HEK293 (cell line): ENCODE data around the gene GAST.
A peak's percentile ranks its signal among the peaks of the same experiment; 100 is the strongest.

Experiments used
- PATZ1 ChIP-seq: fragments of 450-650 bp; formaldehyde crosslinking; IDR thresholded peaks from 2 replicates; pipeline ENCODE4 v1.5.1; 2016; ENCODE audit warnings: missing biosample characterization, missing genetic modification characterization
- RBAK ChIP-seq: fragments of 450-650 bp; formaldehyde crosslinking; IDR thresholded peaks from 2 replicates; pipeline ENCODE4 v1.5.1; 2016; ENCODE audit warnings: missing biosample characterization, missing genetic modification characterization
- SCRT2 ChIP-seq: fragments of 450-650 bp; formaldehyde crosslinking; IDR thresholded peaks from 2 replicates; pipeline ENCODE4 v1.5.1; 2016; ENCODE audit warnings: missing biosample characterization, missing genetic modification characterization
- SP7 ChIP-seq: fragments of 450-650 bp; formaldehyde crosslinking; IDR thresholded peaks from 2 replicates; pipeline ENCODE4 v1.5.1; 2016; ENCODE audit warnings: missing biosample characterization, missing genetic modification characterization
- TSHZ1 ChIP-seq: fragments of 450-650 bp; formaldehyde crosslinking; IDR thresholded peaks from 2 replicates; pipeline ENCODE4 v1.5.1; 2016; ENCODE audit warnings: missing biosample characterization, missing genetic modification characterization, borderline replicate concordance
- ZBTB26 ChIP-seq: fragments of 450-650 bp; formaldehyde crosslinking; optimal IDR thresholded peaks from 2 replicates; pipeline ENCODE3; 2016; ENCODE audit warnings: missing biosample characterization, mild to moderate bottlenecking, missing genetic modification characterization
- ZBTB48 ChIP-seq: fragments of 450-650 bp; formaldehyde crosslinking; IDR thresholded peaks from 2 replicates; pipeline ENCODE4 v1.5.1; 2016; ENCODE audit warnings: missing biosample characterization, missing genetic modification characterization
- ZFHX2 ChIP-seq: fragments of 450-650 bp; formaldehyde crosslinking; conservative IDR thresholded peaks from 2 replicates; pipeline ENCODE4 v1.5.1; 2016; ENCODE audit warnings: missing biosample characterization, missing genetic modification characterization
- ZNF114 ChIP-seq: fragments of 450-650 bp; formaldehyde crosslinking; IDR thresholded peaks from 2 replicates; pipeline ENCODE4 v1.5.0; 2017; ENCODE audit warnings: missing biosample characterization, missing genetic modification characterization
- ZNF121 ChIP-seq: fragments of 450-650 bp; formaldehyde crosslinking; IDR thresholded peaks from 2 replicates; pipeline ENCODE4 v1.5.1; 2016; ENCODE audit warnings: missing biosample characterization, missing genetic modification characterization
- ZNF140 ChIP-seq: fragments of 450-650 bp; formaldehyde crosslinking; IDR thresholded peaks from 2 replicates; pipeline ENCODE4 v1.5.1; 2016; ENCODE audit warnings: missing biosample characterization, missing genetic modification characterization
- ZNF184 ChIP-seq: fragments of 450-650 bp; IDR thresholded peaks from 2 replicates; pipeline ENCODE4 v1.5.1; 2018; ENCODE audit warnings: missing biosample characterization, mild to moderate bottlenecking, missing genetic modification characterization
- ZNF19 ChIP-seq: fragments of 450-650 bp; formaldehyde crosslinking; IDR thresholded peaks from 2 replicates; pipeline ENCODE4; 2016; ENCODE audit warnings: missing biosample characterization, missing genetic modification characterization, low read depth
- ZNF2 ChIP-seq: fragments of 450-650 bp; formaldehyde crosslinking; IDR thresholded peaks from 2 replicates; pipeline ENCODE4 v1.5.1; 2016; ENCODE audit warnings: missing biosample characterization, missing genetic modification characterization
- ZNF311 ChIP-seq: fragments of 450-650 bp; formaldehyde crosslinking; IDR thresholded peaks from 2 replicates; pipeline ENCODE4 v1.5.1; 2017; ENCODE audit warnings: missing biosample characterization, missing genetic modification characterization, borderline replicate concordance
- ZNF366 ChIP-seq: fragments of 450-650 bp; formaldehyde crosslinking; conservative IDR thresholded peaks from 2 replicates; pipeline ENCODE4 v1.5.1; 2016; ENCODE audit warnings: missing biosample characterization, missing genetic modification characterization
- ZNF37A ChIP-seq: fragments of 450-650 bp; IDR thresholded peaks from 2 replicates; pipeline ENCODE4 v1.5.1; 2018; ENCODE audit warnings: missing biosample characterization, missing genetic modification characterization
- ZNF426 ChIP-seq: fragments of 450-650 bp; formaldehyde crosslinking; IDR thresholded peaks from 2 replicates; pipeline ENCODE4 v1.5.1; 2017; ENCODE audit warnings: missing biosample characterization, missing genetic modification characterization, mild to moderate bottlenecking, inconsistent platforms, moderate library complexity
- ZNF513 ChIP-seq: fragments of 450-650 bp; IDR thresholded peaks from 2 replicates; pipeline ENCODE4 v1.5.1; 2018; ENCODE audit warnings: missing biosample characterization, missing genetic modification characterization
- ZNF514 ChIP-seq: fragments of 450-650 bp; formaldehyde crosslinking; IDR thresholded peaks from 2 replicates; pipeline ENCODE4 v1.5.1; 2016; ENCODE audit warnings: missing biosample characterization, missing genetic modification characterization
- ZNF560 ChIP-seq: fragments of 450-650 bp; formaldehyde crosslinking; IDR thresholded peaks from 2 replicates; pipeline ENCODE4 v1.5.1; 2017; ENCODE audit warnings: missing biosample characterization, missing genetic modification characterization, borderline replicate concordance
- ZXDB ChIP-seq: fragments of 450-650 bp; formaldehyde crosslinking; IDR thresholded peaks from 2 replicates; pipeline ENCODE4 v1.5.1; 2016; ENCODE audit warnings: missing biosample characterization, missing genetic modification characterization
- TF ChIP-seq, protein P1 (sequence below): fragments of 450-650 bp; formaldehyde crosslinking; IDR thresholded peaks from 2 replicates; pipeline ENCODE4 v1.5.1; 2016; ENCODE audit warnings: missing biosample characterization, missing genetic modification characterization

GAST gene

DNA sequence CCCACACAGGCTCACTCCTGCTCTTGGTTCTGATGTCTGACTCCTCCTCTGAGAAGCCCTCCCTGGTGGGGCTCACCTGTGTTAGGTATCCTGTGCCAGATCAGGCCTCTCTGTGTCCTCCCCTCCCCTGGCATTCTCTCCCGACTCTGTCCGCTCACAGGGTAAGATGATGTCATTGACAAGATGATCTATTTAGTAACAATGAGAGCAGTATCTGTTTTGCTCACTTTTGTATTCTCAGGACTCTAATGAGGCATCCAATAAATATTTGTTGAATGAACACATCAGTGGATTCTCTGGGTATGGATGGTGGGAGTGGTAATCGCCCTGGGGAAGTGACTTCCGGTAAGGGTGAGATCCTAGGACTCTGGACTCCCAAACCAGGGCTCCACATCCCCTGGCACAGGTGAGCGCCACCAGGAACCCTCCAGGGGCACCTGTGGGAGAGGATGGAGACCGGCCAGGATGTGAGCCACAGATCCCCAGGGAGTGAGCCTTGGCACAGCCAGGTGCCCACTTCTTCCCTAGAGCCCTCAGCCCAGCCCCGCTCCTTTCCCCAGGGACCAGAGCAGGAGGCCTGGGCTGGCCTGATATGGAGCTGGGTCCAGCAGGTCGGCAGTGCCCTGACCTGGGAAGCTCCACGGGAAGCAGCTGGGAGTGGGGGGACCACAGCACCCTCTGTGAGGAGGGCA lies 27.7 kb downstream of the GAST start (continued):
- TF ChIP-seq ZNF184 (tag by site-specific recombination) (no peak; the same call in 1 of the 2 replicates), ZBTB26 (tag by site-specific recombination) (no peak), ZXDB (tag by site-specific recombination) (no peak), ZNF114 (no peak), ZNF426 (tag by site-specific recombination) (no peak), ZNF514 (tag by site-specific recombination) (no peak), ZNF37A (tag by site-specific recombination) (no peak), RBAK (tag by site-specific recombination) (no peak), ZNF366 (tag by site-specific recombination) (peak; percentile 53), ZNF513 (no peak), ZNF121 (tag by site-specific recombination) (no peak), PATZ1 (peak; percentile 58), ZNF560 (no peak), ZNF2 (tag by site-specific recombination) (no peak), TSHZ1 (tag by site-specific recombination) (0 out of 2 replicates have a peak, but pooled peaks have one; percentile 11), ZFHX2 (tag by site-specific recombination) (no peak), ZBTB48 (no peak), ZNF140 (no peak), SP7 (tag by site-specific recombination) (peak; percentile 31), ZNF19 (tag by site-specific recombination) (no peak), SCRT2 (tag by site-specific recombination) (0 out of 2 replicates have a peak, but pooled peaks have one; percentile 23), ZNF311 (tag by site-specific recombination) (no peak)
- TF ChIP-seq, protein P1, sequence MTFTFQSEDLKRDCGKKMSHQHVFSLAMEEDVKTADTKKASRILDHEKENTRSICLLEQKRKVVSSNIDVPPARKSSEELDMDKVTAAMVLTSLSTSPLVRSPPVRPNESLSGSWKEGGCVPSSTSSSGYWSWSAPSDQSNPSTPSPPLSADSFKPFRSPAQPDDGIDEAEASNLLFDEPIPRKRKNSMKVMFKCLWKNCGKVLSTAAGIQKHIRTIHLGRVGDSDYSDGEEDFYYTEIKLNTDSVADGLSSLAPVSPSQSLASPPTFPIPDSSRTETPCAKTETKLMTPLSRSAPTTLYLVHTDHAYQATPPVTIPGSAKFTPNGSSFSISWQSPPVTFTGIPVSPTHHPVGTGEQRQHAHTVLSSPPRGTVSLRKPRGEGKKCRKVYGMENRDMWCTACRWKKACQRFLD (tag by site-specific recombination), result no peak
